ENCODE measurements around the gene PPP1R7. TPM values are rescaled to one million over a fixed set of nuclear protein-coding genes. Genes with fewer than 3 reads are reported as not detected.

PPP1R7 gene
- polyA plus RNA-seq, 3 donors, result 54.9 to 102 (median 84.4) TPM

DNA sequence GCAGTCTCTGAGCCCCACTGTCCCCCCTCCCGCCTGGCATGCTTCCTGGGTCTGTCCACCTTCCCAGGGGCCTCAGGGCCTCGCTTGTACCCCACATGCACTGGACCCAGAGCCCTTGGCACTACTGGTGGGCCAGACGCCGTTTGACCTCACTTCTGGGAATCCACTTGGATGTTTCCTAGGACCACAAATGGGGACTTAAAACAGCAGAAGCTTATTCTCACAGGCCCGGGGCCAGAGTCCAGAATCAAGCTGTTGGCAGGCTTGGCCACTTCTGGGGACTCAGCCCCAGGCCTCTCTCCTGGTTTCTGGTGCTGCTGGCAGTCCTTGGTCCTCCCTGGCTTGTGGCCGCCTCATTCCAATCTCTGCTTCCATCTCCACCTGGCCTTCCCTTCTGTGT lies 57.8 kb downstream of the PPP1R7 start:
- 80% methylated on average over 5 of the region's 6 CpGs for WGBS (ENCODE audit: insufficient coverage)

DNA sequence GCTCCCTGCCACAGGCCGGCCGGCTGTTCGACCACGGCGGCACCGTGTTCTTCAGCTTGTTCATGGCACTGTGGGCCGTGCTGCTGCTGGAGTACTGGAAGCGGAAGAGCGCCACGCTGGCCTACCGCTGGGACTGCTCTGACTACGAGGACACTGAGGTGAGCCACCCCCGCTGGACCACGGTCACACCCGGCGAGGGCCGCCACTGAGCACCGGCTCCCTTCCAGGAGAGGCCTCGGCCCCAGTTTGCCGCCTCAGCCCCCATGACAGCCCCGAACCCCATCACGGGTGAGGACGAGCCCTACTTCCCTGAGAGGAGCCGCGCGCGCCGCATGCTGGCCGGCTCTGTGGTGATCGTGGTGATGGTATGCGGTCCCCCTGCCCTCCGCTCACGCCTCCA lies 59.0 kb downstream of the PPP1R7 start:
- WGBS (ENCODE audit: insufficient coverage), result 92% methylated on average over 20 of the region's 33 CpGs
- H3K9ac ChIP-seq (ENCODE audit: insufficient read depth, low read length, poor library complexity, severe bottlenecking), result no peak overlapping the region
- H3K27ac ChIP-seq (ENCODE audit: low read depth in 1 of 2, low read length in 2 of 2), result no peak overlapping the region
- no peaks in the 10 kb centered on the region for H3K36me3 Mint-ChIP-seq
- intact Hi-C loops (cut with micrococcal nuclease), result no loop called here
- H3K27me3 ChIP-seq (ENCODE audit: control insufficient read depth in 2 of 2, insufficient read depth in 2 of 2, low read length in 2 of 2), result no peaks in the 10 kb centered on the region
- peaks cover 0 to 1% (median 0%) of the 10 kb centered on the region in 7 donors for H3K9me3 Mint-ChIP-seq
- no peaks in the 10 kb centered on the region for H3K79me2 ChIP-seq (ENCODE audit: insufficient read depth, low read length)
- no peak overlapping the region for H3K4me3 Mint-ChIP-seq
- no peak overlapping the region for H3K4me3 ChIP-seq (replicated peaks in 1 of 3; ENCODE audit: low read depth in 2 of 3, low read length in 3 of 3)
- H4K20me1 ChIP-seq (ENCODE audit: insufficient read depth, low read length), result no peaks in the 10 kb centered on the region
- no peak overlapping the region for H2AFZ ChIP-seq (ENCODE audit: insufficient read depth, low read depth, low read length, poor library complexity, severe bottlenecking)
- H3K36me3 ChIP-seq (replicated peaks in 1 of 2; ENCODE audit: control insufficient read depth in 1 of 2, insufficient read depth in 2 of 2, low read length in 2 of 2), result no peaks in the 10 kb centered on the region
- no peak for DNase-seq
- no peaks in the 10 kb centered on the region for H3K9me3 ChIP-seq (replicated peaks in 1 of 2; ENCODE audit: control insufficient read depth in 1 of 2, insufficient read depth in 1 of 2, low read length in 2 of 2)
- TF ChIP-seq, protein P1, sequence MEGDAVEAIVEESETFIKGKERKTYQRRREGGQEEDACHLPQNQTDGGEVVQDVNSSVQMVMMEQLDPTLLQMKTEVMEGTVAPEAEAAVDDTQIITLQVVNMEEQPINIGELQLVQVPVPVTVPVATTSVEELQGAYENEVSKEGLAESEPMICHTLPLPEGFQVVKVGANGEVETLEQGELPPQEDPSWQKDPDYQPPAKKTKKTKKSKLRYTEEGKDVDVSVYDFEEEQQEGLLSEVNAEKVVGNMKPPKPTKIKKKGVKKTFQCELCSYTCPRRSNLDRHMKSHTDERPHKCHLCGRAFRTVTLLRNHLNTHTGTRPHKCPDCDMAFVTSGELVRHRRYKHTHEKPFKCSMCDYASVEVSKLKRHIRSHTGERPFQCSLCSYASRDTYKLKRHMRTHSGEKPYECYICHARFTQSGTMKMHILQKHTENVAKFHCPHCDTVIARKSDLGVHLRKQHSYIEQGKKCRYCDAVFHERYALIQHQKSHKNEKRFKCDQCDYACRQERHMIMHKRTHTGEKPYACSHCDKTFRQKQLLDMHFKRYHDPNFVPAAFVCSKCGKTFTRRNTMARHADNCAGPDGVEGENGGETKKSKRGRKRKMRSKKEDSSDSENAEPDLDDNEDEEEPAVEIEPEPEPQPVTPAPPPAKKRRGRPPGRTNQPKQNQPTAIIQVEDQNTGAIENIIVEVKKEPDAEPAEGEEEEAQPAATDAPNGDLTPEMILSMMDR (IDR thresholded peaks at IDR 0.05), result no peak
- H3K27ac Mint-ChIP-seq, result no peak overlapping the region
- H3K4me1 ChIP-seq (ENCODE audit: control insufficient read depth in 1 of 2, insufficient read depth in 2 of 2, low read length in 2 of 2), result no peaks in the 10 kb centered on the region
- H3K4me2 ChIP-seq (replicated peaks; ENCODE audit: extremely low read depth, low read length, poor library complexity, severe bottlenecking), result no peak overlapping the region
- no peaks in the 10 kb centered on the region for H3K4me1 Mint-ChIP-seq
- H3K27me3 Mint-ChIP-seq (ENCODE audit: low read depth in 3 of 3), result peaks cover 2 to 6% (median 5%) of the 10 kb centered on the region in 3 donors

More for the DNA sequence above, 57.8 kb downstream of the PPP1R7 start:
- Histone ChIP-seq H3K27me3 (ENCODE audit: control insufficient read depth in 2 of 2, insufficient read depth in 2 of 2, low read length in 2 of 2) (no peaks in the 10 kb centered on the region), H3K79me2 (ENCODE audit: insufficient read depth, low read length) (no peaks in the 10 kb centered on the region), H3K4me2 (replicated peaks; ENCODE audit: extremely low read depth, low read length, poor library complexity, severe bottlenecking) (no peak overlapping the region), H3K9me3 (replicated peaks in 1 of 2; ENCODE audit: control insufficient read depth in 1 of 2, insufficient read depth in 1 of 2, low read length in 2 of 2) (no peaks in the 10 kb centered on the region), H3K36me3 (replicated peaks in 1 of 2; ENCODE audit: control insufficient read depth in 1 of 2, insufficient read depth in 2 of 2, low read length in 2 of 2) (no peaks in the 10 kb centered on the region), H3K9ac (ENCODE audit: insufficient read depth, low read length, poor library complexity, severe bottlenecking) (no peak overlapping the region), H2AFZ (ENCODE audit: insufficient read depth, low read depth, low read length, poor library complexity, severe bottlenecking) (no peak overlapping the region), H3K4me3 (replicated peaks in 1 of 3; ENCODE audit: low read depth in 2 of 3, low read length in 3 of 3) (no peak overlapping the region), H3K27ac (ENCODE audit: low read depth in 1 of 2, low read length in 2 of 2) (no peak overlapping the region), H3K4me1 (ENCODE audit: control insufficient read depth in 1 of 2, insufficient read depth in 2 of 2, low read length in 2 of 2) (no peaks in the 10 kb centered on the region), H4K20me1 (ENCODE audit: insufficient read depth, low read length) (no peaks in the 10 kb centered on the region)
- peaks cover 2 to 6% (median 3%) of the 10 kb centered on the region in 3 donors for H3K27me3 Mint-ChIP-seq (ENCODE audit: low read depth in 3 of 3)
- H3K4me1 Mint-ChIP-seq, result no peaks in the 10 kb centered on the region
- no peak overlapping the region for H3K4me3 Mint-ChIP-seq
- DNase-seq, result no peak
- peaks cover 0 to 1% (median 0%) of the 10 kb centered on the region in 7 donors for H3K9me3 Mint-ChIP-seq
- TF ChIP-seq, protein P1 (IDR thresholded peaks at IDR 0.05), result no peak
- peak overlapping the region in 1 of 7 donors; percentile 27 for H3K27ac Mint-ChIP-seq
- H3K36me3 Mint-ChIP-seq, result no peaks in the 10 kb centered on the region
- intact Hi-C loops (cut with micrococcal nuclease), result no loop called here
